ENCODE data around the gene GMPR. TPM values are rescaled to one million over a fixed set of nuclear protein-coding genes. Genes with fewer than 3 reads are reported as not detected.

GMPR gene
- total RNA-seq, 2 donors from 2014 or later, result 17.0 to 62.1 TPM

GRCh38 chr6:16326971-16327776, 88.8 kb downstream of the GMPR start:
- H3K27me3 ChIP-seq (replicated peaks; ENCODE audit: insufficient read depth), result no peaks in the 10 kb centered on the region
- H3K4me1 ChIP-seq (ENCODE audit: control insufficient read depth in 1 of 2, low read depth in 2 of 2), result peaks cover 16 to 22% of the 10 kb centered on the region in 2 donors
- no peak overlapping the region for H3K4me3 ChIP-seq
- no peak for TF ChIP-seq CTCF (IDR thresholded peaks at IDR 0.05)
- peaks cover 13% of the 10 kb centered on the region for H3K36me3 ChIP-seq
- DNase-seq (ENCODE audit: low spot score) (no peak), ATAC-seq (ENCODE audit: insufficient number of reproducible peaks, low FRiP score, low read depth) (no peak)
- no peak overlapping the region for H3K27ac ChIP-seq
- no peaks in the 10 kb centered on the region for H3K9me3 ChIP-seq

GRCh38 chr6:16327777-16328325, 89.5 kb downstream of the GMPR start:
- no peaks in the 10 kb centered on the region for H3K27me3 ChIP-seq (replicated peaks; ENCODE audit: insufficient read depth)
- peaks cover 15 to 22% of the 10 kb centered on the region in 2 donors for H3K4me1 ChIP-seq (ENCODE audit: control insufficient read depth in 1 of 2, low read depth in 2 of 2)
- no peak overlapping the region for H3K27ac ChIP-seq
- peaks cover 13% of the 10 kb centered on the region for H3K36me3 ChIP-seq
- H3K9me3 ChIP-seq, result no peaks in the 10 kb centered on the region
- no peak overlapping the region for H3K4me3 ChIP-seq
- no peak for ATAC-seq (ENCODE audit: insufficient number of reproducible peaks, low FRiP score, low read depth)
- no peak for DNase-seq (ENCODE audit: low spot score)
- no peak for TF ChIP-seq CTCF (IDR thresholded peaks at IDR 0.05)

DNA sequence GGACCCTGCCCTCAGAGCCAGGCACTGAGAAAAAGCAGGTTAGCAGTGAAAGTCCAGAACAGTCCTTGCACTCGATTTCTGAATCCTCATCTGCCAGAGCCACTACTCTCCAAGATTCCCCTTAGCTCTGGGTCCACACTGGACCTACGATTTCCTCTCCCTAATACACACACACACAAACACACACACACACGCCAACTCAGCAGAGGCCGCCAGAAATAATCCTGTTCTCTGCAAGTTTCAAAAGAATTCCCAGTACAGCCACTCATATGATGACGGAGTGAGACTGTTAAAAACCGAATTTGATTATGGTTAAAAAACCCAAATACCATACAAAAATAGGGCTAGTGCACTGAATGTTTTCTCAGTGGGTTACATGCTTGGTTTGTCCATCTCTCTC, 90.8 kb downstream of the GMPR start:
- Histone ChIP-seq H3K27ac (no peak overlapping the region), H3K4me1 (ENCODE audit: control insufficient read depth in 1 of 2, low read depth in 2 of 2) (peaks cover 11 to 18% of the 10 kb centered on the region in 2 donors), H3K9me3 (no peaks in the 10 kb centered on the region), H3K4me3 (no peak overlapping the region), H3K27me3 (replicated peaks; ENCODE audit: insufficient read depth) (no peaks in the 10 kb centered on the region), H3K36me3 (peaks cover 13% of the 10 kb centered on the region)
- no peak for ATAC-seq (ENCODE audit: insufficient number of reproducible peaks, low FRiP score, low read depth)
- TF ChIP-seq CTCF (IDR thresholded peaks at IDR 0.05), result no peak
- DNase-seq (ENCODE audit: low spot score), result no peak

GRCh38 chr6:16331384-16332174, 93.2 kb downstream of the GMPR start:
- Histone ChIP-seq H3K4me3 (peak overlapping the region; percentile 23), H3K27me3 (replicated peaks; ENCODE audit: insufficient read depth) (no peaks in the 10 kb centered on the region), H3K9me3 (no peaks in the 10 kb centered on the region), H3K4me1 (ENCODE audit: control insufficient read depth in 1 of 2, low read depth in 2 of 2) (peaks cover 11 to 22% of the 10 kb centered on the region in 2 donors), H3K36me3 (peaks cover 6% of the 10 kb centered on the region), H3K27ac (no peak overlapping the region)
- no peak for DNase-seq (ENCODE audit: low spot score)
- ATAC-seq (ENCODE audit: insufficient number of reproducible peaks, low FRiP score, low read depth), result no peak
- TF ChIP-seq CTCF (IDR thresholded peaks at IDR 0.05), result peak; percentile 89

DNA sequence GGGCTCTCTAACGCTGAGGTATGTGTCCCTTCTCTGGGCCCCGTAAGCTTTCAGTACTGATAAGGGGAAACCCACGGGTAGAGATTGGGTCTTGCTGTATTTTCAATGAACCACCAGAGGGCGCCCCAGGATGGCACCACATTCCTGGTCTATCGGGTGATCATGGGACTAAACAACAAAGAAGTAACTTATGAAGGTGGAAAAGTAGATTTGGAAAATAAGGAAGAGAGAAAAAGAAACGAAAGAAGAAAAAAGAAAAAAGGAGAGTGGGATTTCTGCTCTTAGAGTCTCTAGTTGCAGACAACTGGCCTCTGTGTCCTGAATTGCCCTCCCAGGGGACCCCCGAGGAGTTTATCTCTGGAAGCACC, 93.8 kb downstream of the GMPR start:
- no peak for ATAC-seq (ENCODE audit: insufficient number of reproducible peaks, low FRiP score, low read depth)
- H3K9me3 ChIP-seq, result no peaks in the 10 kb centered on the region
- TF ChIP-seq CTCF (IDR thresholded peaks at IDR 0.05), result peak; percentile 92
- DNase-seq (ENCODE audit: low spot score), result no peak
- H3K4me3 ChIP-seq, result peak overlapping the region; percentile 23
- H3K4me1 ChIP-seq (ENCODE audit: control insufficient read depth in 1 of 2, low read depth in 2 of 2), result peaks cover 17 to 28% of the 10 kb centered on the region in 2 donors
- H3K36me3 ChIP-seq, result peaks cover 4% of the 10 kb centered on the region
- no peaks in the 10 kb centered on the region for H3K27me3 ChIP-seq (replicated peaks; ENCODE audit: insufficient read depth)
- H3K27ac ChIP-seq, result no peak overlapping the region

Data from thoracic aorta (tissue), 2 donors.